Psoas muscle (tissue), 8 donors: Measurements from ENCODE around the gene TRIM29. TPM values are rescaled to one million over a fixed set of nuclear protein-coding genes. Genes with fewer than 3 reads are reported as not detected.

ENCODE experiments used
- ATAC-seq, 4 donors: fragments of 200-7000 bp; cut with Tn5 transposase; one replicate each; pipeline ENCODE4 v1.9.1; 2020; ENCODE audit warnings: moderate library complexity in 3 of 4, mild to moderate bottlenecking in 2 of 4
- DNase-seq, 2 donors: peaks; one replicate each; pipeline ENCODE4 v3.0.0-alpha.2; 2020
- H3K27ac ChIP-seq: fragments of 200-600 bp; one replicate; pipeline ENCODE4 v1.8.0; 2022
- H3K27me3 ChIP-seq, 3 donors: fragments of 200-600 bp in 1 of 3; one replicate each; pipeline versions ENCODE4 v1.6.1 to v1.8.0; 2013 to 2022; ENCODE audit warnings: low read length in 2 of 3, mild to moderate bottlenecking in 2 of 3, moderate library complexity in 1 of 3; ENCODE audit not compliant: insufficient read depth in 3 of 3
- H3K36me3 ChIP-seq, 2 donors: fragments of 200-600 bp in 1 of 2; one replicate each; pipeline versions ENCODE4 v1.6.1 to v1.8.0; 2013 to 2022; ENCODE audit warnings: low read depth in 1 of 2, mild to moderate bottlenecking in 1 of 2, moderate library complexity in 1 of 2; ENCODE audit not compliant: insufficient read depth in 1 of 2
- H3K4me1 ChIP-seq: fragments of 200-600 bp; one replicate; pipeline ENCODE4 v1.8.0; 2022
- H3K4me3 ChIP-seq: fragments of 200-600 bp; one replicate; pipeline ENCODE4 v1.8.0; 2022; ENCODE audit warnings: mild to moderate bottlenecking
- H3K9me3 ChIP-seq: fragments of 200-600 bp; one replicate; pipeline ENCODE4 v1.8.0; 2022
- CTCF ChIP-seq: fragments of 200-600 bp; IDR thresholded peaks from one replicate; pipeline ENCODE4 v1.8.0; 2022; ENCODE audit warnings: antibody characterized with exemption
- WGBS, 3 donors: extraction: QIAGEN DNeasy Blood & Tissue Kit; methylation state at CpG; one replicate each; pipeline versions ENCODE4 v1.1.6 to v1.1.7; 2013; 5-methylcytosine and 5-hydroxymethylcytosine counted together
- intact Hi-C, 2 donors: fragments of 100-400 bp; cut with DNase I; formaldehyde crosslinking; loops; one replicate each; pipeline versions ENCODE4 v1.11.0 to v1.14.2; 2022
- polyA plus RNA-seq, 3 donors: library from polyadenylated mRNA; stranded (reverse); fragments of 200-250 nt; gene quantifications; one replicate each; pipeline ENCODE4 v1.2.3, GENCODE V29; 2013
- total RNA-seq, 4 donors: library from RNA; stranded (reverse); fragmentation: NEBNext Ultra II Directional in 2 of 4; extraction: Animal tissue kit (Norgen Biotek cat#: 25700) in 2 of 4; gene quantifications; one replicate each; pipeline versions ENCODE4 v1.2.1 to v1.2.4, GENCODE V29; 2021 to 2023
- donor health status: healthy with polysubstance abuse.
- donor health status: DM: no; HTN: no; CAD: no; lungs with moderate emphysema.
- donor health status: Bipolar disorder and iron deficiency.
- donor health status: healthy.
- donor health status: DM: yes; HTN: yes; CAD: no.
- donor health status: DM: no; HTN: no; CAD: no.
- donor health status: DM: no; HTN: no; CAD: no.
- donor health status: DM: yes; HTN: yes; CAD: no.

TRIM29 gene
- total and polyA plus RNA-seq, 7 donors = 0.09 to 0.91 (median 0.37) TPM; not detected in 2

DNA sequence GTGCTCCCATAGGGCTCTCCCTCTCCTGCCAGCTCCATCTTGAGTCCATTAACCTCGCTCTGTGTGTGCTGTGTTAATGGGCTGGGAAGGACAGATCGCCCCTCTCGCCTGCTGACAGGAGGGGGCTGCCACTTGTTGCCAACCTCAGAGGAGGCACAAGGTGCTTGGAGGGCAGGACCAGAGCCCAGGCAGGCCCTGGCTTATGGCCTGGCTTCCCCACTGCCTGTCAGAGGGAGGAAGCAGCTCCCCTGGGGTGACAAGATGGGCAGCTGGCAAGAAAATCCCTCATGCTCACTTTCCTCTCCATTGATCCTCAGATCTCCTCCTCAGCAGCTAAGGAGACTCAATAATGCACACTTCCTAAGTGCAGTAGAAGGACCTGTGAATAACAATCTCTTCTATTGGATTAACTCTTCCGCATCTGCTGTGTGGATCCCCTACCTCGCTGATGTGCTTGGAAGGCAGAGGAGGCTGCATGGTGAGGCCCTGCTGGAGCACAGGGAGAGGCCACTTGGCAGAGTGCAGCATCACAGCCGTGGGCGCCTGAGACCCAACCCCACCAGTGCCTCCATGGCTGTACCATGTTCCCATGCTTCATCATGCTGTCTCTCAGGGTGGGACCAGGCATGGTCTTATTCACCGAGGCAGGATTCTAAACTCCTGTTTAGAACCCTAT, 70.3 kb downstream of the TRIM29 start:
- no peak for DNase-seq
- no peaks in the 10 kb centered on the region for H3K9me3 ChIP-seq
- no peak for ATAC-seq
- H3K27ac ChIP-seq = no peak overlapping the region
- no peak overlapping the region for H3K4me3 ChIP-seq
- H3K4me1 ChIP-seq = no peaks in the 10 kb centered on the region
- H3K36me3 ChIP-seq = no peaks in the 10 kb centered on the region
- TF ChIP-seq CTCF = no peak
- intact Hi-C loops = loop anchor here in 1 of 2 donors (1.0 kb wide), 1 partner anchor 28 kb away; no protein-coding TSS in a partner anchor
- WGBS, 3 donors = 69 to 72% (median 72%) methylated on average over 8 of the region's 8 CpGs
- peaks cover 0 to 20% (median 0%) of the 10 kb centered on the region in 3 donors for H3K27me3 ChIP-seq

GRCh38 chr11:120066738-120067437, 71.0 kb downstream of the TRIM29 start:
- Histone ChIP-seq H3K4me3 (no peak overlapping the region), H3K27me3 (peaks cover 0 to 27% (median 3%) of the 10 kb centered on the region in 3 donors), H3K36me3 (no peaks in the 10 kb centered on the region), H3K9me3 (no peaks in the 10 kb centered on the region), H3K27ac (no peak overlapping the region), H3K4me1 (no peaks in the 10 kb centered on the region)
- intact Hi-C loops = loop anchor here in 1 of 2 donors (1.0 kb wide), 1 partner anchor 28 kb away; no protein-coding TSS in a partner anchor
- ATAC-seq (no peak), DNase-seq (no peak)
- 66 to 74% (median 67%) methylated on average over 11 of the region's 11 CpGs for WGBS, 3 donors
- TF ChIP-seq CTCF = no peak

DNA sequence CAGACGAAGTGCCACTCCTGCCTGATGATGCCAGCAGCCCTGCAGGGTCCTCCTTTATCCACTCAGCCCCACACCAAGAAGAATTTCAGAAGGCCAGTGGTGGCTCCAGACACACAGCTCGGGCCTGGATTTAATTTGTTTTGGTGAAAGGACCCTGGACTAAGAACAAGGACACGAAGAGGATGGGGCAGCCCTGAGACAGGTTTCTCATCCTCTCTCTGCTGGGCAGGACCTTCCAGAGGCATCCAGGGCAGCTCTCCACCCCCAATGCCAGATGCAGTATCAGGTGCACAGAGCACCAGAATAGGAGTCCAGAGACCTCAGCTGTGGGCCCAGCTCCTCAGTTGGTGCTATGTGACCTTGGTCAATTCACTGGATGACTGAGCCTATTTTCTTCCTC, 72.0 kb downstream of the TRIM29 start:
- intact Hi-C loops = no loop called here
- no peak overlapping the region for H3K27ac ChIP-seq
- TF ChIP-seq CTCF = no peak
- H3K4me1 ChIP-seq = no peaks in the 10 kb centered on the region
- ATAC-seq = no peak
- WGBS, 3 donors = 86 to 90% (median 86%) methylated on average over 3 of the region's 3 CpGs
- DNase-seq = no peak
- no peaks in the 10 kb centered on the region for H3K9me3 ChIP-seq
- no peaks in the 10 kb centered on the region for H3K36me3 ChIP-seq
- no peak overlapping the region for H3K4me3 ChIP-seq
- peaks cover 0 to 28% (median 8%) of the 10 kb centered on the region in 3 donors for H3K27me3 ChIP-seq

GRCh38 chr11:120065176-120065575, 72.7 kb downstream of the TRIM29 start:
- Histone ChIP-seq H3K4me3 (no peak overlapping the region), H3K4me1 (no peaks in the 10 kb centered on the region), H3K36me3 (no peaks in the 10 kb centered on the region), H3K27ac (no peak overlapping the region), H3K27me3 (peaks cover 0 to 28% (median 8%) of the 10 kb centered on the region in 3 donors), H3K9me3 (no peaks in the 10 kb centered on the region)
- 91 to 95% (median 94%) methylated on average over 4 of the region's 4 CpGs for WGBS, 3 donors
- no peak for ATAC-seq
- TF ChIP-seq CTCF = no peak
- DNase-seq = no peak
- intact Hi-C loops = no loop called here
